HG02970 (cell line): ENCODE data around the gene KRT8.

Experiments used
- ATAC-seq: cut with Tn5 transposase; IDR thresholded peaks from one replicate; pipeline ENCODE4 v1.9.1; 2021; ENCODE audit warnings: mild to moderate bottlenecking, moderate library complexity, moderate number of reproducible peaks; ENCODE audit not compliant: unreplicated experiment, low FRiP score

The KRT8 gene

DNA sequence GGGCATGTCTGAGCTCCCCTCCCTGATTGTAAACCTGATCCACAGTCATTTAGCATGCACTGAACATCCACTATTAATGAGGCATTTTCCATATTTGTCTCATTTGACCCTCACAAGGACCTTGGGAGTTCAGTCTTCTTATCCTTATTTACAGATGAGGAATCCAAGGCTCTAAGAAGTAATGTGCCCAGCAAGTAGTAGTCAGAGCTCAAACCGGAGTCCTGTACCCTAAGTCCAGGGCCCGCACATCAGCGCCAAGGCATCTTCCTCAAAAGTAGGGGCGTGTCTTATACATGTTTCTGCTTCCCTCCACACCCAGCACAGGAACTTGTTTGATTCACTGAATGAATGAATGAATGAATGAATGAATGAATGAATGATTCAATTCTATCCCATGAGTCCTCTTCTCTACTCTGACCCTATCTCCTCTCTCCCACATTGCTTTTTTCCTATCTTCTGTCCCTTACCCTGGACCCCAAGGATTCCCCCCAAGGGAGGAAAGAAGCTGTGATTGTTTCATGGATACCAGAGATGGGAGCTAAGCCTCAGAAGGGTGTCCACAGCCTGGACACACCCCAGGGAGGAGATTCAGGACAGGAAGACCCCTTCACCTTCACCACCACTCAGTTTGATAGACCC, 21.8 kb upstream of the KRT8 start:
- no peak for ATAC-seq

DNA sequence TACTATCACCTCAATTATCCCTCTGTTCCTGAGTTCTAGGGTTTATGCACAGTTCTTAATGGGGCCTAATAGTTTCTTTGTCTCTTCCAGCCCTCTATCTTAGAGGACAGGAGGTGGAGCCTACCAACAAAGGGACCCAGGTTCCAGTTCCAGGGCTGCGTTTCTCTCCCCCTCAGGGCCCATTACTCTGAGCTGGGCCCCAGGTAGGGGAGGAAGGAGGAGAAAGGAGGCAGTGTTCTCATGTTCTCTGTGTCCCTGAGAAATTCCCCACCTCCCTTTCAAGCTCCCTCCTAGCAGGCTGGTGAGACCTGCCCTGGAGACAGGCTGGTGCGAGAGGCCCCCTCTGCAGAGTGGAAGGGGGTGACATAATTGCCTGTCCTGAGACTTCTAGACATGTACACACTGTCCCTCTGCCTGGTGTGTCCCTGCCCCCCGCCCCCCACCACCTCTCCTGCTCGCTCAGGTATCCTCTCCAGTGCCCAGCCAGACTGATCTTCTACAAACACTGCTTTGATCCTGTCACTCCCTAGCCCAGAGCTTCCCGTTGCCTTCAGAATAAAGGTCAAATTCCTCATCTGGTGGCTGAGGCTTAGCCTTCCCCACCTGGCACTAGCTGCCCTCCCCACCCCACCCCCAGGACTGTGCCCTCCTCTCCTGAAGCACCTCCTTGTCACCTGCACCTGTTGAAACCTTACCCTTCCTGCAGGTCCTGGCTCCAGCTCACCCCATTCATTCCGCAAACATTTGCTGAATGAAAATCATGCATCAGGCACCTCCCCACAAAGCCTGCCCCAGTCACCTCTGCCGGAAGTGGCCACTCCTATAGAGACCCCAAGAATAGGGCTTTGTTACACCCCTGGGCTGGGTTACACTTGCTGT, 21.1 kb upstream of the KRT8 start:
- no peak for ATAC-seq

DNA sequence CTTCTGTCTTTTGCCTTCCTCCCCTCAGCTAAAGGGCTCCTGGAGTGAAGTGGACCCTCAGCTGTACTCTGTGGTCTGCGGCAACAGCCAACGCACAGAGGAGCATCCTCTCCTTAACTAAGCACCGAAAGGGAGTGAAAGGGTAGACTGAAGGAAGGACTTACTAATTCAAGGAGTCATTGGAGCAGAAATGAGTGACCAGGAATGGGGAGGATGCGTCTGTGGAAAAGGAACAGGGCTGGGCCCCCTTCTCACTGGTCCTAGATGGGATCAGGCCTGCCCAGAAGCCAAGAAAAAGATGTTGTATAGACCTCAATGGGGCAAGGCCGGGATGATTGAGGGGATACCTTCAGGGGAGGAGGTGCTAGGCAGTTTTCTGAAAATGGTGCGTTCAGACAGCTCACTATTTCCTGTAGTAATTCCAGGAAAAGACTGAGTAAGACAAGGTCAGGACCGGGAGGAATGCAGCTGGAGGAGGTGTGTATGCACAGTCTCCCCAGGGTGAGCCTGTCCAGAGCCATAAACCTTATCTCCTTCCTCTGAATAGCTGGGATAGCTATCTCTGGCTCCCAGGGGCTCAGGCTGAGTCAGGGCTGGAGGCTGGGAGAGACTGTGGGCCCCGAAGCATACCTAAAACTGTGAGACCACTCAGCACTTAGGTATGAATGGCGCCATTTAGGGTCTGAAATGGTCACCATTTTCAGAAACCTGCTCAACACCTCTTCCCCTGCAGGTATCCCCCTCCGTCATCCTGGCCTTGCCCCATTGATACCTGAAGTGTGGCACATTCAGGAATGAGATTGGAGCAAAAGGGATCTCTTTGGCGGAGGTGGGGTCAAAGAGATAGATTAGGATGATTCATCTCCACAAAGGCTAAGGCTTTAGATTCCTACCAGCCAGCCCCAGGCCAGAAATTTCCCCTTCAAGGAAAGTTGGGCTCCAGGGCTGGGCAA, 20.2 kb upstream of the KRT8 start:
- ATAC-seq, result no peak

- ATAC-seq, result no peak
Observed at GRCh38 chr12:52921488-52922165, 16.8 kb upstream of the KRT8 start.

DNA sequence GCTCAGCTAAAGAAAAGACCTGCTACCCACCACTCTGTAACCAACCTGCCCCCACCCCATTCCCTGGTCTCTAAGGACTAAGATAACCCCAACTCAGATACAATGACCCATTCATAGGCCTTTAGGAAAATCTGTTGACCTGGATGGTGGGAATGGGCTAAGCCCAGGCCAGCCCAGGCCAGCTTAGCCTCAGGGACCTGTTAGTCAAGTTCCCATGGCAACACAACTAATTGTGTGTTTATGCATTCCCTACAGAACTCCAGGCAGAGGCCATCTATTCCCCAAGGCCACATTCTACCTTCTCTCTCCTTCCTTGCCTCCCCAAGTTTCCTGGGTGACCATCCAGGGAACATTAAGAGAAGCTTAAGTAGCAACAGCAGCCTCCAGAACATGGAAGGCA, 16.1 kb upstream of the KRT8 start:
- no peak for ATAC-seq

DNA sequence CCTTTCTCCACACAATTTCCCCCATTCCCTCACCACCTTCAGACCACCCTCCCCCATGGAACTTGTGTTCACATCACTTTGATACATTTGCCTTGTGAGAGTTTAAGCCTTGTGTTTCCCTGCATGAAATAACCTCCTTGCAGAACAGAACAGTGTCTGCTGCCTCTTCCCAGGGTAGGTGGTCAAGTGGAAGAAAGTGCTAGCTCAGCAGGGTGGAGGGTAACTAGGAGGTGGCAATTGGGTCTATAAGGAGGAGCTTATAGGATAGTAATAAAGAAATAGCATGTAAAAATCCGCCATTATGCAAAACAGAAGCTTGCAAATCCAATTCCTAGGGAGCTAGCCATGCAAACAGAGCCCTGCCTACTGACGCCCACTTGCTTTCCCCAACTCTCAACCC, 13.9 kb upstream of the KRT8 start:
- no peak for ATAC-seq

- ATAC-seq, result no peak
Observed at GRCh38 chr12:52918351-52918750, 13.5 kb upstream of the KRT8 start.

- ATAC-seq, result no peak
Observed at GRCh38 chr12:52917800-52918199, 12.9 kb upstream of the KRT8 start.

DNA sequence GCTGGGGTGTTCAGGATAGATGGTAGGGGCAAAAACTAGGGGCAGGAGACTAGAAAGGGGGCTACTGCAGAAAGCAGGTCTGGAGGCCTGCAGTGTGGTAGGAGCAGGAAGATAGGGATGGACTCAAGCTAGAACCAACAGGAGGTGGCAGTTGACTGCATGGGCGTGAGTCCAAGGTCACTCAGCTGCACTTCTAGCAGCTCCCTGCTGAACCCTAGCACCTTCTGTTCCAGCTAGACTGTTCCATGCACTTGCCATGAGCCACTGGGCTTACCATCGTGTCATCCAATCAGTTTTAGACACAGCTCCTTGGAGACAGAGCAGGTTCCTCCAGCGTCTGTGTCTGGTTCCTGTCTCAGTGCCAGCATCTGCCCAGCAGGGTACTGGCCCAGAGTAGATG, 11.3 kb upstream of the KRT8 start:
- no peak for ATAC-seq

GRCh38 chr12:52915637-52916036, 10.8 kb upstream of the KRT8 start:
- no peak for ATAC-seq

GRCh38 chr12:52914576-52915121, 9.8 kb upstream of the KRT8 start:
- ATAC-seq, result no peak

DNA sequence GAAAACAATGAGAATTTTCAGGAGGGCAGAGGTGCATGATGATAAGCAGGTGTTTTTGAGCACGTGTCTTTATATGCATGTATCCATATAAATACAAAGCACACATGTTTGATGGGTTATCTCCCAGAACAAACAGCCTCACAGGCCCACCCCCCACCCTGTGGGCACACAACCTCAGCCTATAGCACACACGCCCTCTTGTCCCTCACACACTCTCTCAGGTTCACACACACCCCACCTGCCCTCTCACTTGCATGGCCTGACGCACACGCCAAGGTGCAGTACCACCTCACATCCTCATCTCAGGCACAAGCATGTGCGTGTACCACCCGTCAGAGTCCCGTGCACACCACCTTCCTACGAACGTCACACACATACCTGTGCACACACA, 8.6 kb upstream of the KRT8 start:
- ATAC-seq, result no peak

DNA sequence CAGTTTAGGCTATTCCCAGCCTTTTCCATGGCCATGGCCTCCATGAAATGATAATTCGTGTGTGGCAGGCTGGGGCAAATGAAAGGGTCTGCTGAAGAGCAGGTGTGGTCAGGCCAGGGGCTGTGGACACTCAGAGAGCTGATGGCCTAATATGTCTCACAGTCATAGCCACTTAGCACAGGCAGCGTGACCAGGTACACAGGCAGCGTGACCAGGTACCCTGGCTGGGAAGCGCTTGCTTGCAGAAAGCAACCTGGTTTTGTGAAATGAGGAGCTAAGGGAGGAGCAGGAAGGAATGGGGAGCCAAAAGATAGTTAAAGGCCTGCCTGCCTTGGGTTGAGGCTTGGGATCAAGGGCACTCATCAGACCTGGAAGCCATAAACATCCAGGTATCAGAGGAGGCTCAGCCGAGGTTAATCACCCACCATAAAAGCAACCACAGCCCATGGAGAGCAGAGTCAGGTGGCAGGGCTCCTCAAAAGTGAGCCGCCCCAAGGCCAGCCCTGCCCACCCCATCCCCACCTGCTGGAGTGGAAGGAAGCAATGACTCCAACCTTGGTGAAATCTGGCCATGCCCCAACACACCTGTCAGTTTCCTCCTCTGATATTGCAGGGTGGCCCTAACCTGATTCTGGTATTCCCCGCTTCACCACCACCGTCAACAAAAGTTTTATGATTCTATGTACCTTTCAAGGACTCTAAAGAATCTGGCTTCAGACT, 8.0 kb upstream of the KRT8 start:
- no peak for ATAC-seq

DNA sequence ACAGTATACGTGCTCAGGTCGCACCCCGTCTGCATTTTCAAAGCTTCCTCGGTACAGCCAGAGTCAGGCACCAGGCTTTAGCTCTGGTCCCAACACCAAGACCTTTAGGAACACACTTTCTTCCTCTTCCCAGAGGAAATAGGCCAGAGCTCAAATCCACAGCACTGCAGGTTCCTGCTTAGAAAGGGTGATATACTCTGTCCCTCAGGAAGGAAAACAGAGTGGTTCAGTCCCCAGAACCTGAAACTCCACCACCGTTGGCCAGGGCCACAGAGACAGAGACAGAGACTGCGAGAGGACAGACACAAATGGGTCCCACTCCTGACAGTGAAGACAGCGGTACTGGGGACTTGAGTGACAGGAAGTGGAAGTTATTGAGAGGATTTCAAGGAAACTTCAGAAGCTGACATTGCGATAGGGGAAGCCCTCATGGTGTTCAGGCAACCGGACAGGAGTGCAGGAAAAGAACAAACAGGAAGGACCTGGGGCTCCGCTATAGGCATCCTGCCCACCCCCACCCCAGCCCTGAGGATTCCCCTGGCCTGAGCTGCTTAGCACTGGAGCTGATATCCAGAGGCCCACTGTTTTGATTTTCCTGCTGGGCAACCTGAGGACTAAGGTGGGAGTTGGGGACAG, 5.5 kb upstream of the KRT8 start:
- ATAC-seq, result no peak

- ATAC-seq, result no peak
Observed at GRCh38 chr12:52909796-52910195, 4.9 kb upstream of the KRT8 start.

GRCh38 chr12:52909331-52909730, 4.5 kb upstream of the KRT8 start:
- no peak for ATAC-seq

- ATAC-seq, result no peak
Observed at GRCh38 chr12:52907092-52907810, 2.4 kb upstream of the KRT8 start.

GRCh38 chr12:52906191-52906601, 1.3 kb upstream of the KRT8 start:
- no peak for ATAC-seq
